Pancreas (tissue), 10 donors: ENCODE data around the gene RHBDF1. TPM values are rescaled to one million over a fixed set of nuclear protein-coding genes. Genes with fewer than 3 reads are reported as not detected.

ENCODE experiments used
- ATAC-seq, 4 donors: fragments of 200-7000 bp; cut with Tn5 transposase; one replicate each; pipeline versions ENCODE4 v1.8.0 to v1.9.1; 2020; ENCODE audit warnings: mild to moderate bottlenecking in 4 of 4, moderate library complexity in 4 of 4
- DNase-seq, 6 donors: peaks; one replicate each; pipeline ENCODE4 v3.0.0-alpha.2; 2020
- FAIRE-seq: peaks from 2 replicates; lab custom pipeline; 2012; peaks lifted over from hg19 to GRCh38; lab: Jason Lieb, UNC
- H3K27ac ChIP-seq, 4 donors: fragments of 200-600 bp; sonication (generic); 1 replicate in 3 of 4; 2 replicates in 1 of 4; pipeline versions ENCODE4 v1.5.0 to v1.8.0; 2020
- H3K27me3 ChIP-seq, 4 donors: fragments of 200-600 bp; one replicate each; pipeline ENCODE4 v1.8.0; 2021
- H3K36me3 ChIP-seq, 3 donors: fragments of 200-600 bp; sonication (generic) in 1 of 3; one replicate each; pipeline versions ENCODE4 v1.5.0 to v1.8.0; 2020 to 2021
- H3K4me1 ChIP-seq, 3 donors: fragments of 200-600 bp; one replicate each; pipeline ENCODE4 v1.8.0; 2021
- H3K4me3 ChIP-seq, 4 donors: fragments of 200-600 bp; sonication (generic) in 2 of 4; one replicate each; pipeline versions ENCODE4 v1.5.0 to v1.8.0; 2020 to 2021
- H3K9me3 ChIP-seq, 4 donors: fragments of 200-600 bp; one replicate each; pipeline ENCODE4 v1.8.0; 2021
- WGBS, 2 donors: extraction: QIAGEN DNeasy Blood & Tissue Kit; methylation state at CpG; one replicate each; pipeline ENCODE4 v1.1.7; 2013; 5-methylcytosine and 5-hydroxymethylcytosine counted together
- intact Hi-C, 3 donors: fragments of 100-400 bp; cut with DNase I; formaldehyde crosslinking; loops; one replicate each; pipeline versions ENCODE4 v1.11.1 to v1.14.2; 2022
- polyA plus RNA-seq, 2 donors: library from polyadenylated mRNA; stranded (reverse); fragments of 200-250 nt; gene quantifications; one replicate each; pipeline ENCODE4 v1.2.3, GENCODE V29; 2013
- total RNA-seq, 6 donors: library from RNA; stranded (reverse); fragmentation: NEBNext Ultra II Directional in 4 of 6; extraction: Animal tissue kit (Norgen Biotek cat#: 25700) in 4 of 6; gene quantifications; one replicate each; pipeline versions ENCODE4 v1.2.1 to v1.2.4, GENCODE V29; 2021 to 2023
- TF ChIP-seq, protein P1 (sequence below), 4 donors: fragments of 200-600 bp; sonication (generic) in 3 of 4; IDR thresholded peaks; one replicate each; pipeline versions ENCODE4 v1.5.0 to v1.8.0; 2021; ENCODE audit warnings: antibody characterized with exemption in 4 of 4
- donor health status: healthy with polysubstance abuse.
- donor health status: DM: no; HTN: no; CAD: no; lungs with moderate emphysema.
- donor health status: DM: no; HTN: no; CAD: no.
- donor health status: control.
- donor health status: control.
- donor health status: Bipolar disorder and iron deficiency.
- donor health status: DM: yes; HTN: yes; CAD: no.
- donor health status: DM: no; HTN: no; CAD: no.
- donor health status: DM: no; HTN: no; CAD: no.
- donor health status: DM: yes; HTN: yes; CAD: no.

RHBDF1 gene
- total and polyA plus RNA-seq, 8 donors, result 7.3 to 56.3 (median 12.4) TPM

DNA sequence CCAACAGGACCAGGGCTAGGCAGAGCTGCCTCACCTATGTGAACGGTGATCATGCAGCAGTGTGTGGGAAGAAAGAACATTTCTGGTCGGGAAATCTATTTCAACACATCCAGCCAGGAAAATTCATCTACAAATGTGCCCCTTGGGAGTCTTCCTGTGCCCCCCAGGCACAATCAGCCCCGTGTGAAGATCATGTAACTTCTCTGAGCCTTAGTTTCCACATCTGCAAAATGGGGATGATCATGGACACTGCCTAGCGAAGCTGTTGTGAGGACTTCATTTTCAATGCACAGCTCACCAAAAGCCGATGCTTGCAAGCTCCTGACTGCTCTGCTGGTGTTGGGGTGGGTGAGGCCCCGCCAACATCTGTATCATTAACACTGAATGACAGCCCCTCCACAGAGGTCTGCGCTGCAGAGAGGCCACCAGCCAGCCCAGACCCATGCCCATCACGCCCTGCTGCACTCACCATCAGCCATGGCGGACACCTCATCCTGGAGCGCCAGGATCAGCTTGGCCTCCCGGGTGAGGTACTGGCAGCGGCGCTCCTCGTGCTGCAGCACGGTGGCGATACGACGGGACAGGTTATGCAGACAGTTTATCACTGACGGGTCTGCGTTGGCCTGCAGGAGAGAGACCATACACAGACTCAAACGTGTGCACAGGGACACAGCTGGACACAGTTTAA, 39.9 kb upstream of the RHBDF1 start:
- Histone ChIP-seq H3K4me3 (no peak overlapping the region), H3K4me1 (no peaks in the 10 kb centered on the region), H3K27me3 (no peaks in the 10 kb centered on the region), H3K9me3 (no peaks in the 10 kb centered on the region), H3K27ac (no peak overlapping the region), H3K36me3 (peaks cover 0 to 33% (median 5%) of the 10 kb centered on the region in 3 donors)
- intact Hi-C loops, result no loop called here
- ATAC-seq (no peak), FAIRE-seq (no peak), DNase-seq (no peak)
- TF ChIP-seq, protein P1, sequence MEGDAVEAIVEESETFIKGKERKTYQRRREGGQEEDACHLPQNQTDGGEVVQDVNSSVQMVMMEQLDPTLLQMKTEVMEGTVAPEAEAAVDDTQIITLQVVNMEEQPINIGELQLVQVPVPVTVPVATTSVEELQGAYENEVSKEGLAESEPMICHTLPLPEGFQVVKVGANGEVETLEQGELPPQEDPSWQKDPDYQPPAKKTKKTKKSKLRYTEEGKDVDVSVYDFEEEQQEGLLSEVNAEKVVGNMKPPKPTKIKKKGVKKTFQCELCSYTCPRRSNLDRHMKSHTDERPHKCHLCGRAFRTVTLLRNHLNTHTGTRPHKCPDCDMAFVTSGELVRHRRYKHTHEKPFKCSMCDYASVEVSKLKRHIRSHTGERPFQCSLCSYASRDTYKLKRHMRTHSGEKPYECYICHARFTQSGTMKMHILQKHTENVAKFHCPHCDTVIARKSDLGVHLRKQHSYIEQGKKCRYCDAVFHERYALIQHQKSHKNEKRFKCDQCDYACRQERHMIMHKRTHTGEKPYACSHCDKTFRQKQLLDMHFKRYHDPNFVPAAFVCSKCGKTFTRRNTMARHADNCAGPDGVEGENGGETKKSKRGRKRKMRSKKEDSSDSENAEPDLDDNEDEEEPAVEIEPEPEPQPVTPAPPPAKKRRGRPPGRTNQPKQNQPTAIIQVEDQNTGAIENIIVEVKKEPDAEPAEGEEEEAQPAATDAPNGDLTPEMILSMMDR (IDR thresholded peaks at IDR 0.05), result no peak
- 90 to 95% methylated on average over 21 of the region's 21 CpGs for WGBS, 2 donors

DNA sequence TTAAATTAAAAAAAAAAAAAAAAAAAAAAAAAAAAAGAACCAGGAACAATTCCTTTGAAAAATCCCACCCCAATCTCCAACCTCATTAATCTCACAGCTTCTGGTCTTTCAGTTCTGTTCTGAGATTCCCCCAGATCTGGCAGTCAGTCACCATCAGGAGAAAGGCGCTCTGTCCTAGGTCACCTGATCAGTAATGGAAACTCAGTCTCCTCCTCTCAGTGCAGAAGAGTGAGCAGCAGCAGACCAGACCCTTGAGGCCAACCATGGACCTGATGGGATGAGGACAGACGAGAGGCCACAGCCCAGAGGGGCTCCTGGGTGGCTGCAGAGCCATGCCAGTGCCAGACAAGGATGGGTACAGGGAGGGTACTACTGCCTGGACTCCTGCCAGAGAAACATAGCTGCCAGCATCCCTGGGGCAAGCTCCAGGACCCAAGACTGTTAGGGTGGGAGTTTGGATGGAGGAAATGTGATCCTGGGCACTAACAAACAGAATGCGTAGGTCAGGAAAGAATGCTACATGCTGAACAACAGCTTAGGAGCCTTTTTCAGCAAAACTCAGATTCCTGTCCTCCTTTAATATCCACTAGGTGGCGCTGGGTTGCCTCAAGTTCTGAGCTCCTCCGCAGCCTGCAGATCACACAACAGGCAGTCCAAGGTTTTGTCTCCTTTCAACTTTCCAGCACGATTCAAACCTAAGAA, 34.3 kb upstream of the RHBDF1 start:
- H3K9me3 ChIP-seq, result no peaks in the 10 kb centered on the region
- H3K27ac ChIP-seq, result no peak overlapping the region
- H3K27me3 ChIP-seq, result no peaks in the 10 kb centered on the region
- WGBS, 2 donors, result 24 to 25% methylated on average over 6 of the region's 6 CpGs
- intact Hi-C loops, result loop anchor here in 1 of 3 donors (5.0 kb wide), 1 partner anchor 256 kb away; no protein-coding TSS in a partner anchor
- TF ChIP-seq, protein P1 (IDR thresholded peaks at IDR 0.05), result peak; percentile 66 to 78 (median 73)
- no peaks in the 10 kb centered on the region for H3K4me1 ChIP-seq
- peaks cover 0 to 20% (median 5%) of the 10 kb centered on the region in 3 donors for H3K36me3 ChIP-seq
- no peak overlapping the region for H3K4me3 ChIP-seq
- ATAC-seq (peak; percentile 68 to 88 (median 85)), FAIRE-seq (no peak), DNase-seq (peak in 3 of 6 donors; percentile 45 to 64 (median 57))

DNA sequence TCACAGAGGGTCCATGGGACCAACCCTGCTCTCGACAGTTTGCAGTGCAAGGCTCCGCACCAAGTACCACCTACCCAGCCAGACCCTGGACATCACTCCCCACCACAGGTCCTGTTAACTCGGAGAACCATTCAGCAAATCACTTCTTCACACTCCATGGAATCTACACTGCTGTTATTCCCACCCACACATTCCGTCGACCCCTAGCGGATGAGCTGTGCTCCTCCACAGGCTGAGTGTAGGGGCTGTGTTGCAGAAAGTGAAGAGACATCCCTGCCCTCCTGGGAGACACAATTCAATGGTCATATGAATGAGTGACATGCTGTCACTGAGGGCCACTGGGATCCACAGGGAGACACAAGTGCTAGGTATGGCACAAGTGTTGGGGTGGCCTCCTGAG, 33.1 kb upstream of the RHBDF1 start:
- TF ChIP-seq, protein P1 (IDR thresholded peaks at IDR 0.05), result no peak
- Histone ChIP-seq H3K9me3 (no peaks in the 10 kb centered on the region), H3K27me3 (no peaks in the 10 kb centered on the region), H3K27ac (no peak overlapping the region), H3K36me3 (peaks cover 0 to 15% (median 5%) of the 10 kb centered on the region in 3 donors), H3K4me3 (no peak overlapping the region), H3K4me1 (no peaks in the 10 kb centered on the region)
- FAIRE-seq (no peak), DNase-seq (no peak), ATAC-seq (no peak)
- intact Hi-C loops, result loop anchor here in 1 of 3 donors (5.0 kb wide), 1 partner anchor 257 kb away; no protein-coding TSS in a partner anchor
- WGBS, 2 donors, result 94 to 95% methylated on average over 6 of the region's 6 CpGs

DNA sequence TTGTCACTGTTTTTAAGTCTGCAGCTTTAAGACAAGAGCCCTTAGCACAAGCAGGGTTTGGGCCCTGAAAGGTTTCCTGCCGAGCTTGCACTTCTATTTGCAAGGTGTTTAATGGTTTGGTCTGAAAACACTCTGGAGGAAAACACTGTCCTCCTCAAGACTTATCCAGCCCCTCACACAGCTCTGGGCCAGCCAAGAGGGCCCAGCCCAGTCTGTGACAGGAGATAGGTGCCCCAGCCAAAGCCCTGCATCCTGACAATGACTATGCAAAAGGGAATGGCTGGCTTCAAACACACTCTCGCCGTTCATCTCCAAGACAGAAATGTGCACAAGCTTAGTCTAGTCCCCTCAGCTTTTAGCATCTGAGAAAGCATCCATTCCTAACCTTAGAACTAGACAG, 32.5 kb upstream of the RHBDF1 start:
- FAIRE-seq (no peak), DNase-seq (no peak), ATAC-seq (no peak)
- H3K27me3 ChIP-seq, result no peaks in the 10 kb centered on the region
- no peaks in the 10 kb centered on the region for H3K9me3 ChIP-seq
- no peaks in the 10 kb centered on the region for H3K4me1 ChIP-seq
- no peak overlapping the region for H3K27ac ChIP-seq
- TF ChIP-seq, protein P1 (IDR thresholded peaks at IDR 0.05), result no peak
- no peak overlapping the region for H3K4me3 ChIP-seq
- 85 to 87% methylated on average over 3 of the region's 3 CpGs for WGBS, 2 donors
- intact Hi-C loops, result loop anchor here in 1 of 3 donors (5.0 kb wide), 1 partner anchor 257 kb away; no protein-coding TSS in a partner anchor
- H3K36me3 ChIP-seq, result peaks cover 0 to 10% (median 1%) of the 10 kb centered on the region in 3 donors
